WTC11 (cell line): ENCODE measurements around the gene SH3TC1.

Experiments used
- NR2C2 ChIP-seq: sonication (generic); formaldehyde crosslinking; IDR thresholded peaks from 2 replicates; pipeline ENCODE4 v1.8.0; 2022; ENCODE audit warnings: mild to moderate bottlenecking, missing genetic modification reagents
- TF ChIP-seq, protein P1 (sequence below): sonication (generic); formaldehyde crosslinking; IDR thresholded peaks from 2 replicates; pipeline ENCODE4 v1.8.1; 2022; ENCODE audit warnings: mild to moderate bottlenecking, missing genetic modification reagents, moderate library complexity, borderline replicate concordance
- TF ChIP-seq, protein P2 (sequence below): sonication (generic); formaldehyde crosslinking; IDR thresholded peaks from 2 replicates; pipeline ENCODE4 v1.8.0; 2022; ENCODE audit warnings: mild to moderate bottlenecking, missing genetic modification reagents
- TF ChIP-seq, protein P3 (sequence below): fragments of 200-600 bp; IDR thresholded peaks from 2 replicates; pipeline ENCODE4 v1.8.0; 2022; ENCODE audit warnings: antibody characterized with exemption
- TF ChIP-seq, protein P4 (sequence below): fragments of 250-450 bp; sonication (Bioruptor Pico); IDR thresholded peaks from 2 replicates; pipeline ENCODE4 v2.1.2; 2022; ENCODE audit warnings: mild to moderate bottlenecking, moderate library complexity
- TF ChIP-seq, protein P5 (sequence below): sonication (generic); formaldehyde crosslinking; IDR thresholded peaks from 2 replicates; pipeline ENCODE4 v1.8.0; 2022; ENCODE audit warnings: mild to moderate bottlenecking, missing genetic modification reagents
- TF ChIP-seq, protein P6 (sequence below): sonication (generic); formaldehyde crosslinking; IDR thresholded peaks from 2 replicates; pipeline ENCODE4 v1.8.1; 2023; ENCODE audit warnings: mild to moderate bottlenecking, missing genetic modification reagents, borderline replicate concordance

DNA sequence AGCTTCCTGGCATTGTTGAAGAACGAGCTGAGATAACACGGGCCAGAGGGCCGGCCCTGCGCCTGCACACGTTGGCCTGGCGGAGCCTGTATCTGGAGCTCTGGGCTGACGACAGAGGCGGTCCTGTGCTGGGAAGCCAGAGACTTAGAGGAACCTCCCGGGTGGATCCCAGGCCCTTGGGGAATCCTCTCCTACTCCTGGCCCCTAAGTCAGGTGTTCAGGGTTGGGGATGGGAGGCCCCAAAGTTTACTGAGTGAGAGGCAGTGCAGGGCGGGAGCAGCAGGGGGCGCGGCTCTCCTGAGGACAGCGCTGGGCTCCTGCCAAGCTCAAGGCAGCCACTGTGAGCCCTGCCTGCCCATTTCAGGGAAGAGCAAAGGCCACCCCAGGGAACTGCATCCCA lies 68.0 kb downstream of the SH3TC1 start:
- TF ChIP-seq, protein P1, sequence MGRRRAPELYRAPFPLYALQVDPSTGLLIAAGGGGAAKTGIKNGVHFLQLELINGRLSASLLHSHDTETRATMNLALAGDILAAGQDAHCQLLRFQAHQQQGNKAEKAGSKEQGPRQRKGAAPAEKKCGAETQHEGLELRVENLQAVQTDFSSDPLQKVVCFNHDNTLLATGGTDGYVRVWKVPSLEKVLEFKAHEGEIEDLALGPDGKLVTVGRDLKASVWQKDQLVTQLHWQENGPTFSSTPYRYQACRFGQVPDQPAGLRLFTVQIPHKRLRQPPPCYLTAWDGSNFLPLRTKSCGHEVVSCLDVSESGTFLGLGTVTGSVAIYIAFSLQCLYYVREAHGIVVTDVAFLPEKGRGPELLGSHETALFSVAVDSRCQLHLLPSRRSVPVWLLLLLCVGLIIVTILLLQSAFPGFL (CRISPR knock-in tag) = no peak
- TF ChIP-seq, protein P2, sequence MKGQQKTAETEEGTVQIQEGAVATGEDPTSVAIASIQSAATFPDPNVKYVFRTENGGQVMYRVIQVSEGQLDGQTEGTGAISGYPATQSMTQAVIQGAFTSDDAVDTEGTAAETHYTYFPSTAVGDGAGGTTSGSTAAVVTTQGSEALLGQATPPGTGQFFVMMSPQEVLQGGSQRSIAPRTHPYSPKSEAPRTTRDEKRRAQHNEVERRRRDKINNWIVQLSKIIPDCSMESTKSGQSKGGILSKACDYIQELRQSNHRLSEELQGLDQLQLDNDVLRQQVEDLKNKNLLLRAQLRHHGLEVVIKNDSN (CRISPR knock-in tag) = no peak
- TF ChIP-seq, protein P3, sequence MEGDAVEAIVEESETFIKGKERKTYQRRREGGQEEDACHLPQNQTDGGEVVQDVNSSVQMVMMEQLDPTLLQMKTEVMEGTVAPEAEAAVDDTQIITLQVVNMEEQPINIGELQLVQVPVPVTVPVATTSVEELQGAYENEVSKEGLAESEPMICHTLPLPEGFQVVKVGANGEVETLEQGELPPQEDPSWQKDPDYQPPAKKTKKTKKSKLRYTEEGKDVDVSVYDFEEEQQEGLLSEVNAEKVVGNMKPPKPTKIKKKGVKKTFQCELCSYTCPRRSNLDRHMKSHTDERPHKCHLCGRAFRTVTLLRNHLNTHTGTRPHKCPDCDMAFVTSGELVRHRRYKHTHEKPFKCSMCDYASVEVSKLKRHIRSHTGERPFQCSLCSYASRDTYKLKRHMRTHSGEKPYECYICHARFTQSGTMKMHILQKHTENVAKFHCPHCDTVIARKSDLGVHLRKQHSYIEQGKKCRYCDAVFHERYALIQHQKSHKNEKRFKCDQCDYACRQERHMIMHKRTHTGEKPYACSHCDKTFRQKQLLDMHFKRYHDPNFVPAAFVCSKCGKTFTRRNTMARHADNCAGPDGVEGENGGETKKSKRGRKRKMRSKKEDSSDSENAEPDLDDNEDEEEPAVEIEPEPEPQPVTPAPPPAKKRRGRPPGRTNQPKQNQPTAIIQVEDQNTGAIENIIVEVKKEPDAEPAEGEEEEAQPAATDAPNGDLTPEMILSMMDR = peak; percentile 65
- TF ChIP-seq, protein P4, sequence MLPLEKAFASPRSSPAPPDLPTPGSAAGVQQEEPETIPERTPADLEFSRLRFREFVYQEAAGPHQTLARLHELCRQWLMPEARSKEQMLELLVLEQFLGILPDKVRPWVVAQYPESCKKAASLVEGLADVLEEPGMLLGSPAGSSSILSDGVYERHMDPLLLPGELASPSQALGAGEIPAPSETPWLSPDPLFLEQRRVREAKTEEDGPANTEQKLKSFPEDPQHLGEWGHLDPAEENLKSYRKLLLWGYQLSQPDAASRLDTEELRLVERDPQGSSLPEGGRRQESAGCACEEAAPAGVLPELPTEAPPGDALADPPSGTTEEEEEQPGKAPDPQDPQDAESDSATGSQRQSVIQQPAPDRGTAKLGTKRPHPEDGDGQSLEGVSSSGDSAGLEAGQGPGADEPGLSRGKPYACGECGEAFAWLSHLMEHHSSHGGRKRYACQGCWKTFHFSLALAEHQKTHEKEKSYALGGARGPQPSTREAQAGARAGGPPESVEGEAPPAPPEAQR = no peak
- no peak for TF ChIP-seq NR2C2 (CRISPR knock-in tag)
- TF ChIP-seq, protein P5, sequence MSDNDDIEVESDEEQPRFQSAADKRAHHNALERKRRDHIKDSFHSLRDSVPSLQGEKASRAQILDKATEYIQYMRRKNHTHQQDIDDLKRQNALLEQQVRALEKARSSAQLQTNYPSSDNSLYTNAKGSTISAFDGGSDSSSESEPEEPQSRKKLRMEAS (CRISPR knock-in tag) = no peak
- TF ChIP-seq, protein P6, sequence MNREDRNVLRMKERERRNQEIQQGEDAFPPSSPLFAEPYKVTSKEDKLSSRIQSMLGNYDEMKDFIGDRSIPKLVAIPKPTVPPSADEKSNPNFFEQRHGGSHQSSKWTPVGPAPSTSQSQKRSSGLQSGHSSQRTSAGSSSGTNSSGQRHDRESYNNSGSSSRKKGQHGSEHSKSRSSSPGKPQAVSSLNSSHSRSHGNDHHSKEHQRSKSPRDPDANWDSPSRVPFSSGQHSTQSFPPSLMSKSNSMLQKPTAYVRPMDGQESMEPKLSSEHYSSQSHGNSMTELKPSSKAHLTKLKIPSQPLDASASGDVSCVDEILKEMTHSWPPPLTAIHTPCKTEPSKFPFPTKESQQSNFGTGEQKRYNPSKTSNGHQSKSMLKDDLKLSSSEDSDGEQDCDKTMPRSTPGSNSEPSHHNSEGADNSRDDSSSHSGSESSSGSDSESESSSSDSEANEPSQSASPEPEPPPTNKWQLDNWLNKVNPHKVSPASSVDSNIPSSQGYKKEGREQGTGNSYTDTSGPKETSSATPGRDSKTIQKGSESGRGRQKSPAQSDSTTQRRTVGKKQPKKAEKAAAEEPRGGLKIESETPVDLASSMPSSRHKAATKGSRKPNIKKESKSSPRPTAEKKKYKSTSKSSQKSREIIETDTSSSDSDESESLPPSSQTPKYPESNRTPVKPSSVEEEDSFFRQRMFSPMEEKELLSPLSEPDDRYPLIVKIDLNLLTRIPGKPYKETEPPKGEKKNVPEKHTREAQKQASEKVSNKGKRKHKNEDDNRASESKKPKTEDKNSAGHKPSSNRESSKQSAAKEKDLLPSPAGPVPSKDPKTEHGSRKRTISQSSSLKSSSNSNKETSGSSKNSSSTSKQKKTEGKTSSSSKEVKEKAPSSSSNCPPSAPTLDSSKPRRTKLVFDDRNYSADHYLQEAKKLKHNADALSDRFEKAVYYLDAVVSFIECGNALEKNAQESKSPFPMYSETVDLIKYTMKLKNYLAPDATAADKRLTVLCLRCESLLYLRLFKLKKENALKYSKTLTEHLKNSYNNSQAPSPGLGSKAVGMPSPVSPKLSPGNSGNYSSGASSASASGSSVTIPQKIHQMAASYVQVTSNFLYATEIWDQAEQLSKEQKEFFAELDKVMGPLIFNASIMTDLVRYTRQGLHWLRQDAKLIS (CRISPR knock-in tag) = no peak
